ENCODE results near the gene PDE5A.
"Not testable (repeated sequence)": the region's sequence is repeated elsewhere in the genome, so short reads cannot be mapped to it uniquely, and the experiment has no call there.

Gene PDE5A

DNA sequence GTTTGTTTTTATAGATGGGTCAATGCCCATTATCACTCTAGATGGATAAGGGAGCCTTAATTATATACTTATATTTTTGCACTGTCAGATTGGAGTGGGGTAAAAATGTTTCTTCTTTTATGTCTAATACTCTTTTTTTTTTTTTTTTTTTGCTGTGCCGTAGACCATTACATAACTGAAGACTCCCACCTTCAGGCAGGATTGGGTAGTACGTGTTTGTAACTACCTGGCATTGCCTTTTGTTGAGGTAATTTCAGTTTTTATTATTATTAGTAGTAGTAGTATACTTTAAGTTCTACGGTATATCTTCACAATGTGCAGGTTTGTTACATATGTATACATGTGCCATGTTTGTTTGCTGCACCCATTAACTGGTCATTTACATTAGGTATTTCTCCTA lies 165.9 kb downstream of the PDE5A start:
- TF ChIP-seq, protein P1, sequence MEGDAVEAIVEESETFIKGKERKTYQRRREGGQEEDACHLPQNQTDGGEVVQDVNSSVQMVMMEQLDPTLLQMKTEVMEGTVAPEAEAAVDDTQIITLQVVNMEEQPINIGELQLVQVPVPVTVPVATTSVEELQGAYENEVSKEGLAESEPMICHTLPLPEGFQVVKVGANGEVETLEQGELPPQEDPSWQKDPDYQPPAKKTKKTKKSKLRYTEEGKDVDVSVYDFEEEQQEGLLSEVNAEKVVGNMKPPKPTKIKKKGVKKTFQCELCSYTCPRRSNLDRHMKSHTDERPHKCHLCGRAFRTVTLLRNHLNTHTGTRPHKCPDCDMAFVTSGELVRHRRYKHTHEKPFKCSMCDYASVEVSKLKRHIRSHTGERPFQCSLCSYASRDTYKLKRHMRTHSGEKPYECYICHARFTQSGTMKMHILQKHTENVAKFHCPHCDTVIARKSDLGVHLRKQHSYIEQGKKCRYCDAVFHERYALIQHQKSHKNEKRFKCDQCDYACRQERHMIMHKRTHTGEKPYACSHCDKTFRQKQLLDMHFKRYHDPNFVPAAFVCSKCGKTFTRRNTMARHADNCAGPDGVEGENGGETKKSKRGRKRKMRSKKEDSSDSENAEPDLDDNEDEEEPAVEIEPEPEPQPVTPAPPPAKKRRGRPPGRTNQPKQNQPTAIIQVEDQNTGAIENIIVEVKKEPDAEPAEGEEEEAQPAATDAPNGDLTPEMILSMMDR (IDR thresholded peaks at IDR 0.05; ENCODE audit: extremely low read depth, insufficient read depth, missing control alignments): peak; percentile 29
- DNase-seq (ENCODE audit: low spot score); in situ Hi-C loops (cut with MboI; ENCODE audit: low pct_unique_long_range_greater_than_20kb, low sequenced_read_pairs, unreplicated experiment): not testable (repeated sequence)

DNA sequence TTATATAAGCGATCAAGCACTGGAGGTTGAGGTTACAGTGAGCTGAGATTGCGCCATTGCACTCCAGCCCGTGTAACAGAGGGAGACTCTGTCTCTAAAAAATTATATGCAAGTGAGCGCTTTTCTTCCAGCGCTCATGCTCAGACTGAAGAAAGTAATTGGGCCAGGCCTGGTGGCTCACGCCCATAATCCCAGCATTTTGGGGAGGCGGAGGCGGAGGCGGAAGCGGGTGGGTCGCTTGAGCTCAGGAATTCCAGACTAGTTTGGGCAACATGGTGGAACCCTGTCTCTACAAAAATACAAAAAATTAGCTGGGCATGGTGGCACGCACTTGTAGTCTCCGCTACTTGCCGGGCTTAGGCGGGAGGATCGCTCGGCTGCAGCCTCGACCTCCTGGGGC lies 172.9 kb downstream of the PDE5A start:
- DNase-seq (ENCODE audit: low spot score); in situ Hi-C loops (cut with MboI; ENCODE audit: low pct_unique_long_range_greater_than_20kb, low sequenced_read_pairs, unreplicated experiment): not testable (repeated sequence)

DNA sequence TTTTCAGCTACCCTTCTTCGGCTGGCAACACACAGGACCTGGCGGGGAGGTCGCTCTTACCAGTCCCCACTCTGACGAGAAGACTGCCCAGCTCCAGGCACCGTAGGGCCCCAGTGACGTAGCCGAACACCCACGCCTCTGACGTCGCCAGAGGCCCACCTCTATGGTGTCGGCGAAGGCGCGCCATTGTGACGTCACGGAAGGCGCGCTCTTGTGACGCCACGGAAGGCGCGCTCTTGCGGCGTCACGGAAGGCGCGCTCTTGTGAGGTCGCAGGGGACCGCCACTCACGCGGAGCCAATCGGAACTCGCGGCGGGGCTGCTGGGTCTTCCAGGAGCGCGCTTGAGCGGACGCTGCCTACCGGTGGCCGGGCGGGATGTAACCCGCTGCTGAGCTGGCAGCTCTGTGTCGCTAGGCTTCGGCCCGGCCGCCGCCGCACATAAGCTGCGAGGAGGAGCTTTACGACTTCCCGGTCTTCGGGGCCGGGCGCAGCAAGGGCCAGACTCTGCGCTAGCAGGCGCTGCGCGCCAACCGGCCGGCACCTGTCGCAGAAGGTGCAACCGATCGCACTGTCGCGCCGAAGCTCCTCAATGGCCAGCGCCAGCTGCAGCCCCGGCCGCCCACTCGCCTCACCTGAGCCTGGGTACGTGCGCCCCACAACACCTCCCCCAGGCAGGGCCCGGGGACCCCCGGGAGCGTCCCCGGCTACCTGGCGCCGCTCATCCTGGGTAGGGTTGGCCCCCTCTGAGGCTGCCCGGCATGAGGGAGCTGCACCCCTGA lies 173.9 kb downstream of the PDE5A start:
- in situ Hi-C loops (cut with MboI; ENCODE audit: low pct_unique_long_range_greater_than_20kb, low sequenced_read_pairs, unreplicated experiment): not testable (repeated sequence)
- peak; percentile 86 for DNase-seq (ENCODE audit: low spot score)
- TF ChIP-seq, protein P1 (IDR thresholded peaks at IDR 0.05; ENCODE audit: extremely low read depth, insufficient read depth, missing control alignments): peak; percentile 5

DNA sequence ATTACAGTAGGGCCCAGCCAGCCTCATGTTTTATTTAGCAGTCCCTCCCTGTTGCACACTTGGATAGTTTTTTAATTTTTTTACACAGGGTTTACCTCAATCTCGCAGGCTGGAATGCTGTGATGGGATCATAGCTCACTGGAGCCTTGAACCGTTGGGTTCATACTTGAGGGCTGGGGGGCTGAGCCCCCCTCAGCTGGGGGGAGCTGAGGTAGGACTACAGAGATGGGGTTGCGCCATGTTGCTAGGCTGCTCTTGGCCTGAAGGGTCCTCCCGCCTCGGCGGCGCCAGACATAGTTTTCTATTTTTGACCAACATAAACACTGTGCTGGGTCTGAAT lies 174.5 kb downstream of the PDE5A start:
- peak; percentile 12 for DNase-seq (ENCODE audit: low spot score)
- in situ Hi-C loops (cut with MboI; ENCODE audit: low pct_unique_long_range_greater_than_20kb, low sequenced_read_pairs, unreplicated experiment): not testable (repeated sequence)

DNA sequence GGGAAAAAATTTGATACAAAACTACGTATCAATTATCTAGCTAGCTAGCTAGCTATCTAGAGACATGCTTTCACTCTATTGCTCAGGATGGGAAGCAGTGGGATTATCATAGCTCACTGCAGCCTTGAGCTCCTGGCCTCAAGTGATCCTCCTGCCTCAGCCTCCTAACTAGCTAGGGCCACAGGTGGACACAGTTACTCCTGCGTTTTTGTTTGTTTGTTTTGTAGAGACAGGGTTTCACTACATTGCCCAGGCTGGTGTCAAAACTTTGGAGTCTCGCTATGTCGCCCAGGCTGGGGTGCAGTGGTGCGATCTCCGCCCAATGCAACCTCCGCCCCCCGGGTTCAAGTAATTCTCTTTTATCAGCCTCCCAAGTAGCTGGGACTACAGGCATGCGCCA lies 175.3 kb downstream of the PDE5A start:
- in situ Hi-C loops (cut with MboI; ENCODE audit: low pct_unique_long_range_greater_than_20kb, low sequenced_read_pairs, unreplicated experiment); DNase-seq (ENCODE audit: low spot score): not testable (repeated sequence)

DNA sequence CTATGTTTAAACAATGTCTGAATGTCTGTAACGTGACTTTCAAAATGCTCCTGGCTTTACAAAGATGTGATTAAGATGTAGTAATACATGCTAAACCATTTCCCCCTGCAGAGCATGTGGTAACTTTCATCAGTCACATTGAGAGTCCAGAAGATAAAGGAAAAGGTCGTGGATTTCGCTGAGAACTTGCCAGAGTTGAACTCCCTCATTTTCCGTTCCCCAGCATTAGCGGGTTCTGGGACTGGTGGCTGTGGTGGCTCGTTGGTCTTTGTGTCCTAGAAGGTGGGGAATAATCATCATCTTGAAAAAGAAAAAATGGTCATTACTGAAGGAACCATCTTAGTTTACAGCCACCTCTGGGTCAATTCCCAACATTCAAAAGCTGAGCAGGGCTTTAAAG lies 178.8 kb downstream of the PDE5A start:
- DNase-seq (ENCODE audit: low spot score); in situ Hi-C loops (cut with MboI; ENCODE audit: low pct_unique_long_range_greater_than_20kb, low sequenced_read_pairs, unreplicated experiment): not testable (repeated sequence)

All from GM13977 (cell line).